Suppressor macrophage treated with lipopolysaccharide for 1 hour (primary cell): ENCODE results near the gene HUNK.
"Not testable (repeated sequence)": the region's sequence is repeated elsewhere in the genome, so short reads cannot be mapped to it uniquely, and the experiment has no call there.

ENCODE experiments used
- DNase-seq, 3 donors: peaks; one replicate each; pipeline ENCODE4 v3.0.0-alpha.2; 2020 to 2022

HUNK gene

GRCh38 chr21:31872452-31873274, at the start of gene HUNK:
HUNK (plus strand) TSS chr21:31873020; CDS start chr21:31873675, 655 bp downstream.
- peak in 2 of 3 donors; percentile 16 to 50 for DNase-seq

GRCh38 chr21:31829736-31830472, 42.9 kb upstream of the HUNK start:
- no peak for DNase-seq

GRCh38 chr21:31830701-31831100, 42.1 kb upstream of the HUNK start:
- DNase-seq: no peak

GRCh38 chr21:31837041-31837440, 35.8 kb upstream of the HUNK start:
- DNase-seq: no peak

GRCh38 chr21:31837618-31838390, 35.0 kb upstream of the HUNK start:
- DNase-seq: peak; percentile 40 to 62 (median 48)

- DNase-seq: no peak
Observed at GRCh38 chr21:31838586-31839355, 34.0 kb upstream of the HUNK start.

- no peak for DNase-seq
Observed at GRCh38 chr21:31844206-31844605, 28.6 kb upstream of the HUNK start.

- no peak for DNase-seq
Observed at GRCh38 chr21:31845151-31845729, 27.6 kb upstream of the HUNK start.

- DNase-seq: no peak
Observed at GRCh38 chr21:31846690-31847089, 26.1 kb upstream of the HUNK start.

- no peak for DNase-seq
Observed at GRCh38 chr21:31847761-31848160, 25.1 kb upstream of the HUNK start.

- no peak for DNase-seq
Observed at GRCh38 chr21:31848326-31848985, 24.4 kb upstream of the HUNK start.

GRCh38 chr21:31850886-31851285, 21.9 kb upstream of the HUNK start:
- DNase-seq: no peak

GRCh38 chr21:31855180-31855579, 17.6 kb upstream of the HUNK start:
- no peak for DNase-seq

GRCh38 chr21:31857096-31857495, 15.7 kb upstream of the HUNK start:
- no peak for DNase-seq

GRCh38 chr21:31857631-31858030, 15.2 kb upstream of the HUNK start:
- DNase-seq: not testable (repeated sequence)

GRCh38 chr21:31860851-31861250, 12.0 kb upstream of the HUNK start:
- no peak for DNase-seq

- no peak for DNase-seq
Observed at GRCh38 chr21:31862078-31862477, 10.7 kb upstream of the HUNK start.

- no peak for DNase-seq
Observed at GRCh38 chr21:31865429-31865970, 7.3 kb upstream of the HUNK start.

GRCh38 chr21:31866077-31866511, 6.7 kb upstream of the HUNK start:
- DNase-seq: peak; percentile 72 to 90 (median 79)

GRCh38 chr21:31869750-31870149, 3.1 kb upstream of the HUNK start:
- DNase-seq: no peak
